ENCODE results near the gene NACAD. TPM values are rescaled to one million over a fixed set of nuclear protein-coding genes. Genes with fewer than 3 reads are reported as not detected.

Gene NACAD
- total RNA-seq, 4 donors from 2014 or later: 1.5 to 13.6 (median 5.0) TPM; not detected in 1

GRCh38 chr7:45132708-45133320 is 44.0 kb upstream of the NACAD start:
- H3K27me3 ChIP-seq: no peaks in the 10 kb centered on the region
- TF ChIP-seq CTCF (IDR thresholded peaks at IDR 0.05) (no peak), POLR2A (IDR thresholded peaks at IDR 0.05) (no peak)

GRCh38 chr7:45131891-45132290 is 43.1 kb upstream of the NACAD start:
- H3K27me3 ChIP-seq: no peaks in the 10 kb centered on the region
- H3K36me3 ChIP-seq: no peaks in the 10 kb centered on the region
- DNase-seq: no peak
- H3K4me1 ChIP-seq: no peaks in the 10 kb centered on the region
- H3K9me3 ChIP-seq: no peaks in the 10 kb centered on the region
- TF ChIP-seq POLR2A (IDR thresholded peaks at IDR 0.05) (no peak), CTCF (IDR thresholded peaks at IDR 0.05) (no peak)
- no peak overlapping the region for H3K4me3 ChIP-seq
- H3K27ac ChIP-seq: no peak overlapping the region

More at GRCh38 chr7:45132708-45133320, 44.0 kb upstream of the NACAD start:
- Histone ChIP-seq H3K4me1 (no peaks in the 10 kb centered on the region), H3K4me3 (no peak overlapping the region), H3K36me3 (no peaks in the 10 kb centered on the region), H3K27ac (no peak overlapping the region), H3K9me3 (no peaks in the 10 kb centered on the region)
- no peak for DNase-seq

- TF ChIP-seq POLR2A (IDR thresholded peaks at IDR 0.05): no peak
- TF ChIP-seq CTCF (IDR thresholded peaks at IDR 0.05): no peak
- no peak overlapping the region for H3K27ac ChIP-seq
- no peaks in the 10 kb centered on the region for H3K36me3 ChIP-seq
- H3K4me1 ChIP-seq: no peaks in the 10 kb centered on the region
- H3K4me3 ChIP-seq: no peak overlapping the region
- no peaks in the 10 kb centered on the region for H3K27me3 ChIP-seq
- no peaks in the 10 kb centered on the region for H3K9me3 ChIP-seq
- DNase-seq: no peak
Measured at GRCh38 chr7:45130910-45131309, 42.1 kb upstream of the NACAD start.

- Histone ChIP-seq H3K36me3 (no peaks in the 10 kb centered on the region), H3K27ac (no peak overlapping the region), H3K9me3 (no peaks in the 10 kb centered on the region), H3K4me3 (no peak overlapping the region), H3K27me3 (no peaks in the 10 kb centered on the region), H3K4me1 (no peaks in the 10 kb centered on the region)
- DNase-seq: no peak
- TF ChIP-seq POLR2A (IDR thresholded peaks at IDR 0.05) (no peak), CTCF (IDR thresholded peaks at IDR 0.05) (no peak)
Measured at GRCh38 chr7:45129906-45130305, 41.1 kb upstream of the NACAD start.

- H3K4me1 ChIP-seq: no peaks in the 10 kb centered on the region
- no peaks in the 10 kb centered on the region for H3K36me3 ChIP-seq
- no peak for DNase-seq
Measured at GRCh38 chr7:45129181-45129800, 40.5 kb upstream of the NACAD start.

More at GRCh38 chr7:45129181-45129800, 40.5 kb upstream of the NACAD start:
- H3K27ac ChIP-seq: no peak overlapping the region
- TF ChIP-seq CTCF (IDR thresholded peaks at IDR 0.05) (no peak), POLR2A (IDR thresholded peaks at IDR 0.05) (no peak)
- H3K9me3 ChIP-seq: no peaks in the 10 kb centered on the region
- no peaks in the 10 kb centered on the region for H3K27me3 ChIP-seq
- H3K4me3 ChIP-seq: no peak overlapping the region

All from Peyer's patch (tissue), 4 donors.